Neutrophil (primary cell): ENCODE data around the gene MS4A1.

Source experiments
- H3K27ac ChIP-seq: fragments of 200-600 bp; sonication (generic); 2 replicates; pipeline ENCODE4 v1.5.1; 2016; ENCODE audit warnings: mild to moderate bottlenecking, moderate library complexity
- H3K27me3 ChIP-seq: fragments of 200-600 bp; sonication (generic); 2 replicates; pipeline ENCODE4 v1.6.0; 2016; ENCODE audit warnings: mild to moderate bottlenecking
- H3K36me3 ChIP-seq: fragments of 200-600 bp; sonication (generic); 2 replicates; pipeline ENCODE4 v1.5.1; 2017
- H3K4me1 ChIP-seq, 2 experiments: fragments of 200-600 bp in 1 of 2; sonication (generic) in 1 of 2; 1 replicate in 1 of 2; 2 replicates in 1 of 2; pipeline versions ENCODE4 v1.5.1 to v1.6.1; 2013 to 2016; ENCODE audit warnings: low read depth in 1 of 2, low read length in 1 of 2, mild to moderate bottlenecking in 1 of 2, moderate library complexity in 1 of 2; ENCODE audit not compliant: control insufficient read depth in 1 of 2, insufficient read depth in 1 of 2
- H3K4me3 ChIP-seq, 2 experiments: fragments of 200-600 bp in 1 of 2; sonication (generic) in 1 of 2; 1 replicate in 1 of 2; 2 replicates in 1 of 2; pipeline ENCODE4 v1.5.1; 2013 to 2016; ENCODE audit warnings: low read depth in 1 of 2, low read length in 1 of 2, mild to moderate bottlenecking in 1 of 2, moderate library complexity in 1 of 2
- H3K9me3 ChIP-seq: fragments of 200-600 bp; sonication (generic); 2 replicates; pipeline ENCODE4 v1.5.1; 2016
- CTCF ChIP-seq: fragments of 200-600 bp; sonication (generic); IDR thresholded peaks from 2 replicates; pipeline ENCODE4 v1.5.1; 2016; ENCODE audit warnings: antibody characterized with exemption

Gene MS4A1

GRCh38 chr11:60455531-60456042 is at the start of gene MS4A1:
Gene MS4A1, plus strand, starts transcription at chr11:60455847. Its CDS starts 6,528 bp downstream, at chr11:60462375.
- Histone ChIP-seq H3K9me3 (no peaks in the 10 kb centered on the region), H3K36me3 (no peaks in the 10 kb centered on the region), H3K27ac (no peak within 1 kb of the TSS), H3K4me3 (no peak within 1 kb of the TSS), H3K4me1 (no peaks in the 10 kb centered on the region), H3K27me3 (no peaks in the 10 kb centered on the region)
- TF ChIP-seq CTCF: no peak

- Histone ChIP-seq H3K27me3 (no peaks in the 10 kb centered on the region), H3K4me1 (no peaks in the 10 kb centered on the region), H3K4me3 (no peak overlapping the region), H3K36me3 (no peaks in the 10 kb centered on the region), H3K27ac (no peak overlapping the region), H3K9me3 (no peaks in the 10 kb centered on the region)
- no peak for TF ChIP-seq CTCF
Observed at GRCh38 chr11:60420015-60420414, 35.6 kb upstream of the MS4A1 start.

- no peaks in the 10 kb centered on the region for H3K36me3 ChIP-seq
- H3K27me3 ChIP-seq: no peaks in the 10 kb centered on the region
- H3K4me3 ChIP-seq: no peak overlapping the region
- H3K9me3 ChIP-seq: no peaks in the 10 kb centered on the region
- no peak for TF ChIP-seq CTCF
- H3K27ac ChIP-seq: no peak overlapping the region
- no peaks in the 10 kb centered on the region for H3K4me1 ChIP-seq
Observed at GRCh38 chr11:60422609-60423008, 33.0 kb upstream of the MS4A1 start.

- Histone ChIP-seq H3K4me1 (no peaks in the 10 kb centered on the region), H3K4me3 (no peak overlapping the region), H3K9me3 (no peaks in the 10 kb centered on the region), H3K27ac (no peak overlapping the region), H3K36me3 (no peaks in the 10 kb centered on the region), H3K27me3 (no peaks in the 10 kb centered on the region)
- TF ChIP-seq CTCF: no peak
Observed at GRCh38 chr11:60428517-60428916, 27.1 kb upstream of the MS4A1 start.

GRCh38 chr11:60429272-60429671 is 26.4 kb upstream of the MS4A1 start, which contains the start of gene MS4A5:
Gene MS4A5, plus strand, starts transcription at chr11:60429572. Its CDS starts 103 bp downstream, at chr11:60429675.
- H3K27ac ChIP-seq: no peak within 1 kb of the TSS
- no peaks in the 10 kb centered on the region for H3K27me3 ChIP-seq
- H3K4me1 ChIP-seq: no peaks in the 10 kb centered on the region
- no peak within 1 kb of the TSS for H3K4me3 ChIP-seq
- H3K36me3 ChIP-seq: no peaks in the 10 kb centered on the region
- no peaks in the 10 kb centered on the region for H3K9me3 ChIP-seq
- TF ChIP-seq CTCF: no peak

GRCh38 chr11:60431251-60431650 is 24.4 kb upstream of the MS4A1 start:
- no peak for TF ChIP-seq CTCF
- H3K27me3 ChIP-seq: no peaks in the 10 kb centered on the region
- H3K4me1 ChIP-seq: no peaks in the 10 kb centered on the region
- H3K36me3 ChIP-seq: no peaks in the 10 kb centered on the region
- H3K9me3 ChIP-seq: no peaks in the 10 kb centered on the region
- H3K4me3 ChIP-seq: no peak overlapping the region
- H3K27ac ChIP-seq: no peak overlapping the region
